Retina (tissue), 1 donor: ENCODE measurements around the gene SLC1A1.
"Not testable (repeated sequence)": the region's sequence is repeated elsewhere in the genome, so short reads cannot be mapped to it uniquely, and the experiment has no call there.

ENCODE experiments used
- DNase-seq: peaks from one replicate; pipeline ENCODE4 v3.0.0-alpha.2; 2016

Gene SLC1A1

GRCh38 chr9:4507306-4508130, 17.2 kb downstream of the SLC1A1 start:
- no peak for DNase-seq

- no peak for DNase-seq
Measured at GRCh38 chr9:4508246-4508906, 18.1 kb downstream of the SLC1A1 start.

GRCh38 chr9:4508907-4509589, 18.8 kb downstream of the SLC1A1 start:
- no peak for DNase-seq

GRCh38 chr9:4509590-4509984, 19.3 kb downstream of the SLC1A1 start:
- DNase-seq: no peak

GRCh38 chr9:4510546-4511322, 20.5 kb downstream of the SLC1A1 start:
- DNase-seq: no peak

GRCh38 chr9:4514252-4515128, 24.2 kb downstream of the SLC1A1 start:
- DNase-seq: no peak

GRCh38 chr9:4515958-4516375, 25.7 kb downstream of the SLC1A1 start:
- no peak for DNase-seq

- no peak for DNase-seq
Measured at GRCh38 chr9:4517274-4517673, 27.0 kb downstream of the SLC1A1 start.

- no peak for DNase-seq
Measured at GRCh38 chr9:4519604-4520003, 29.3 kb downstream of the SLC1A1 start.

GRCh38 chr9:4520055-4520454, 29.8 kb downstream of the SLC1A1 start:
- DNase-seq: no peak

GRCh38 chr9:4530375-4530774, 40.1 kb downstream of the SLC1A1 start:
- DNase-seq: no peak

- DNase-seq: not testable (repeated sequence)
Measured at GRCh38 chr9:4530831-4531230, 40.6 kb downstream of the SLC1A1 start.

GRCh38 chr9:4531355-4531754, 41.1 kb downstream of the SLC1A1 start:
- DNase-seq: not testable (repeated sequence)

- DNase-seq: not testable (repeated sequence)
Measured at GRCh38 chr9:4533881-4534280, 43.6 kb downstream of the SLC1A1 start.

- not testable (repeated sequence) for DNase-seq
Measured at GRCh38 chr9:4536196-4536595, 45.9 kb downstream of the SLC1A1 start.

- DNase-seq: no peak
Measured at GRCh38 chr9:4537581-4537980, 47.3 kb downstream of the SLC1A1 start.

- DNase-seq: no peak
Measured at GRCh38 chr9:4538107-4538506, 47.8 kb downstream of the SLC1A1 start.

GRCh38 chr9:4538621-4539020, 48.4 kb downstream of the SLC1A1 start:
- DNase-seq: no peak

- no peak for DNase-seq
Measured at GRCh38 chr9:4540425-4540824, 50.2 kb downstream of the SLC1A1 start.

- DNase-seq: no peak
Measured at GRCh38 chr9:4541281-4541680, 51.0 kb downstream of the SLC1A1 start.

GRCh38 chr9:4541856-4542255, 51.6 kb downstream of the SLC1A1 start:
- no peak for DNase-seq

GRCh38 chr9:4544714-4545113, 54.4 kb downstream of the SLC1A1 start:
- not testable (repeated sequence) for DNase-seq
